NCI-H1436 (cell line): ENCODE data around the gene AHSG.

Experiments used
- DNase-seq: peaks from one replicate; lab custom pipeline; 2025; lab: John Stamatoyannopoulos, UW

Gene AHSG

DNA sequence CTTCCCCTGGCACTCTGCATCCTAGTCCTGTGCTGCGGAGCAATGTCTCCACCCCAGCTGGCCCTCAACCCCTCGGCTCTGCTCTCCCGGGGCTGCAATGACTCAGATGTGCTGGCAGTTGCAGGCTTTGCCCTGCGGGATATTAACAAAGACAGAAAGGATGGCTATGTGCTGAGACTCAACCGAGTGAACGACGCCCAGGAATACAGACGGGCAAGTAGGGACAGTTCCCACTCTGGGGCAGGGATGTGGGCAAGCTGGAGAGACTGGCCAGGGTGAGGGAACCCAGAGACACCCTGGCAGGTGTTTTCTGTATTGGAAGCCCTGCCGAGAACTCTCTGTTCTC, 27.6 kb downstream of the AHSG start:
- no peak for DNase-seq

DNA sequence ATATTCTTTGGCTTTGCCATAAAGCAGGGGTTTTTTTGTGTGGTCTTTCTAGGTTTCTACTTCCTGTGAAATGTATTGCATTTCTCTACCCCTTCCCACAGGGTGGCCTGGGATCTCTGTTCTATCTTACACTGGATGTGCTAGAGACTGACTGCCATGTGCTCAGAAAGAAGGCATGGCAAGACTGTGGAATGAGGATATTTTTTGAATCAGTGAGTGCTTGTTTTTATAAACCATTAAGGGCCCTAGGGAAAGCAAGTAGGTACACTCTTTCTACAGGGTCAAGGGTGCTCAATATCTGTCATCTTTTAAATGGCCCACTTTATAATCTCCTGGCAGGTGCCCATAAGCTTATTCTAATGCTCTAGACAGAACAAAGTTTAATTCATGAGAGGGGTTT, 28.1 kb downstream of the AHSG start:
- DNase-seq = no peak

DNA sequence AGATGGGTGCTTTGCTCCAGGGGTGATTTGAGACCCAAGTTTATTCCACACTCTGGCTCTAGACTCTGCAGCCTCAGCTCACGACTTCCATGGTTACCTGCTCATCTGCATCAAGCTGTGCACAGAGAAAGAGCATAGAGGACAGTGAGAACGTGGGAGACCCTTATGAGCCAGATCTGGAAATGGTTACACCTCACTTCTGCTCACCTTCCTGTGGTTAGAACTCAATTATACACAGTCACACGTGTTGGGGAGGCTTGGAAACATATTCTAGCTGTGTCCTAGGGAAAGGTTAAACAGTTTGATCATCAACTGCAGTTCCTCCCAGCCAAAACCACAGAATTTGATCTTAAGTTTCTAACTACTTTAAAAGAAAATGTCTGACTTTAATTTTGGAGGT, 29.2 kb downstream of the AHSG start:
- no peak for DNase-seq

DNA sequence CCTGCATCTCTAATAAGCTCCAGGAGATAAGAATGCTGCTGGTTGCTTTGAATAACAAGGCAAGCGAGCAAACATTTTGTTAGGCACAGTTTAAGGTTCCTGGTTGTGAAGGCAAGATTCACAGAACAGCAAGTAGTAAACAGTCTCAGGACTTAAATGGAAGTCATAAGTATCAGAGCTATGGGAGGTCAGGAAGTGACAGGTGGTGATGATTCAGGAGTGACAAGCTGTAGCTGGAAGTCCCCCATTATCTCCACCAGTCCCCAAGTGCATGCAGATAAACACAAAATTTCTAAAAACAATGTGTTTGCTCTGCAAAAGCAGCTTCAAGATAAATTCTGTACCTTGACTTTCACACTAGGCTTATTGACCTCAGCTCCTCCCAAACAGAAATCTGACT, 30.6 kb downstream of the AHSG start:
- DNase-seq = no peak

DNA sequence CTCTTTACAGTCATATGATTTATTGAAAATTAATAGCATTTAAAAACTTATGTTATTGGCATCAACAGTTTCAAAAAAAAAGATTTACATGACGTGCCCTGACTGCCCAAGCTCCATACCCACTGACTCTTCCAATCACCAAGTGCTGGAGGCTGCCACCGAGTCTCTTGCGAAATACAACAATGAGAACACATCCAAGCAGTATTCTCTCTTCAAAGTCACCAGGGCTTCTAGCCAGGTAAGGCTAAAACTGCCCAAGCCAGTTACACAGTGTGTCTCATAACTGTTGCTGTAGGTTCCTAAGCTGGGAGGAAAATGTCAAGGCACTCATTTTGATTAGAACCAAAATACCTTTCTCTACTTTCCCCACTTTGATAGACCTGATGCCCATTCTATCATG, 31.8 kb downstream of the AHSG start:
- no peak for DNase-seq

DNA sequence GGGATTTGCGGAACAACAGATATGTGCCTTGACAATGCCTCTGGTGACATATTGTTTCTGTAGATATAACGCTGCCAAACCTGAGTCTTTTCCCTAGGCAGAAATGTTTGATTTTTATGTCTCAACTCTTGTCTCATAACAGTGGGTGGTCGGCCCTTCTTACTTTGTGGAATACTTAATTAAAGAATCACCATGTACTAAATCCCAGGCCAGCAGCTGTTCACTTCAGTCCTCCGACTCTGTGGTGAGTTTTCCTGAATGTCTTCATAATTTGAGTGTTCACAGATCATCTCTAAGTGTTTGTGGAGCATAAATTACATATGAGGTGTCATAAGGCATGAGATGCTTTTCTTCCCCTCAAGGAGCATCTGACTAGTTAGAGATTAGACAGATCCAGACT, 33.2 kb downstream of the AHSG start:
- no peak for DNase-seq

DNA sequence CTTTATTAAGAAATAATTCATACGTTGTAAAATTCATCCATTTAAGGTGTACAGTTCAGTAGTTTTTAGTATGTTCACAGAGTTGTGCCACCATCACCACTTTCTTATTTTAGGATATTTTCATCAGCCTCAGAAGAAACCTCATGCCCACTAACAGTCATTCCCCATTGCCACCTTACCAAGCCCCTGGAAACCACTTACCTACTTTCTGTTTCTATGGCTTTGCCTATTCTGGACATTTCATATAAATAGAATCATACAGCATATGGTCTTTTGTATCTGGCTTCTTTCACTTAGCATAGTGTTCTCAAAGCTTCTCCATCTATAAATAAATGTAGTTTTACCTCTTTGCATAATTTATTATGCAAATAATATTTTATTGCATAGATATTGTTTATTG, 34.0 kb downstream of the AHSG start:
- DNase-seq = no peak

DNA sequence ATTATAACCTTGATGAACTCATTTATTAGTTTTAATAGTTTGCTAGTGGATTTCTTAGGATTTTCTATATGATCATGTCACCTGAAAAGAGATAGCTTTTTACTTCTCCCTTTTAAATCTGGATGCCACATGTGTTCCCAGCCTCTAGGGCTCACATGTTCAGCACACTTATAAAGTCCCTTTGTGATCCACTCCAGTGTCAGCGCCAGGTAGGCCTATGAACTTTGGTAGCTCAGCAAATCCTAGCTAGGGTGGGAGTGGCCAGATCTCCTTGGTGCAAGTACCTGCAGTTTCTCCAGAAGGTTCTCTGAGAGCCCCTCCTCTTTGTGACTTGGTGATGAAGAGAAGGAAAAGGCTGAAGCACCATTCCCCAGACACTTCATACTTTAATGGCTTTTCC, 36.0 kb downstream of the AHSG start:
- no peak for DNase-seq

DNA sequence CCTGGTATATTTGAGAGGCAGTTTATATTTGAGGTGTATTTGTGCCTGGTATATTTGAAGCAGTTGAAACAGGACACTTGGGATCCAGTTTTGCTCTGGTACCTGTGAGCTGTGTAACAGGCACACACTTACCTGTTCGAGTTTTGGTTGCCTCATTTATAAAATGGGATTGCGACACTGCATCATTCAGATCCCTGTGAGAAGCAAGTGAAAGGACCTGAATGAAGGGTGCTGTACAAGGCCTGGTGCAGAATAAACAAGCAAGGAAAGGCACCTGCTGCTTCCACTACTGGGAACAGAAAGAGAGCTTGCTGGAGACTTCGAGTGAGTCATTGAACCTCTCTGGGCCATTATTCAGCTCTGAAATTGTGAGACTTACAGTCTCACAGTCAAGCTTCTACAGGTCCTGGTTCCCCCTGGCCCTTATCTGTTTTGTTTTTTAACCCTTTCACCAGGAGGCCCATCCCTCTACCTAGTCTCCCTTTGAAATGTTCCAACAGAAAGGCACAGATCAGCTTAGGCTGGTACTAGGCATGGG, 38.9 kb downstream of the AHSG start:
- no peak for DNase-seq

DNA sequence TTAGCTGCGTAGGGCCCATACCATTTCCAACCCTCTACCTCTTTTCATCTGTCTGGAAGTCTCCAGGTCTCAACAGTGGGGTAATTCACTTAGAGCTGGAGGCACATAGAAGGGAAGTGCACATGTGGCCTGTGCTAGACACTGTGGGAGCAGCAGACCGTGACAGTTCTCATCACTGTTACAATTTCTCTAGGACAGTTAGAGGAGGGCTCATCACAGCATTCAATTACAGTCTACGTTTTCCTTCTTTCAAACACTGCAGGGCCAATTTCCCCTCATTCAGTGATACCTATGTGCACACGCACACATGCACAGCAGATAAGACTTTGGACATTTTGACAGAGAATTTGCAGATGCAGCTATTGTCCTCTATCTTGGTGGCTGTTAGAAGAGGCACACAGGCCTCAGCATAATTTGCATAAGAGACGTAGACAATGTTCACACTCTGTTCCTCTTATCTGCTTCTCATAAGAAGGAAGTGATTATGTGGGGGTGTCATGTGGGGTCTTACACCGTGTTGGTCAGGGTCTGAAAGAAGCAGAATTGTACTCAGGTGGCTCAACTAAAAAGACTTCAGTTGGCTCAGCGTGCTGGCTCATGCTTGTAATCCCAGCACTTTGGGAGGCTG, 40.3 kb downstream of the AHSG start:
- DNase-seq = no peak

DNA sequence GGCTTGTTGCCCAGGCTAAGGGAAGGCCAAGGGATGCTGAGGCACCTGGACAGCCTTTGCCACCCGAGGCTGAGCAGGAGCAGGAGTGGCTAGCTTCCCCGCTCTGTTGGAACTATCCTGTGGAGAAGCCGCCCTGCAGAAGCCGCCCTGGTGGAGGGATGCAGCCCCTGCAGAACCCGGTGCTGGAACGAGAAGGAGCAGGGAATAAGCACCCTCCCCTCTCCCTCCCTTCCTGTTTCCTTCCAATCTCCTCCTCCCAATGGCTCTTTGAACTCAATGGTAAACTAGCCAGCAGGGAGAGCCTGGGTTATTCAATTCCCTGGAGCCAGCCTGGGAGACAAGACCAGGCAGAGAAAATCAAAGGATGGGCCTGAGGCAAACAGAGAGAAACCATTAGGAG, 41.1 kb downstream of the AHSG start:
- DNase-seq = no peak

DNA sequence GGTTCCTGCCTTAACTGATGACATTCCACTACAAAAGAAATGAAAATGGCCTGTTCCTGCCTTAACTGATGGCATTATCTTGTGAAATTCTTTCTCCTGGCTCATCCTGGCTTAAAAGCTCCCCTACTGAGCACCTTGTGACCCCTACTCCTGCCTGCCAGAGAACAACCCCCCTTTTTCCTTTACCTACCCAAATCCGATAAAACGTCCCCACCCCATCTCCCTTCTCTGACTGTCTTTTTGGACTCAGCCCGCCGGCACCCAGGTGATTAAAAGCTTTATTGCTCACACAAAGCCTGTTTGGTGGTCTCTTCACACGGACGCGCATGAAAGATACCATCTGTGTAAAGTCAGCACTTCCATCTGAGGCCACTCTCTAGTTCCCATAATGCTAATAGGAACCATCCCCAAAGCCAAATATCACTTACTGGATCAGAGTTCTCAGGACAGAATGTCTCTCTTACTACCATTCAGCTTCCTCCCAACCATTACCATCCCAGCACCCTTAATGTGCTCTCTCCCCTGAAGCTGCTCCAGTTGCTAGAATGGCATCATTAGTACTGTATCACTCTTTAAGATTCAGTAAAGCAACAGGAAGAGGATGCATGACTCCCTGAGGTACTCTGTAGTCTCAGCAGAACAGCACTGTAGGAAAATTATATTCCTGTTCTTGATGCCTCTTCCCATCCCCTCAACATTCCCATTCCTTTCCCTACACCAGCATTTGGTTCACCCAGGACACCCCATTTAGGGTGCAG, 50.7 kb downstream of the AHSG start:
- no peak for DNase-seq

DNA sequence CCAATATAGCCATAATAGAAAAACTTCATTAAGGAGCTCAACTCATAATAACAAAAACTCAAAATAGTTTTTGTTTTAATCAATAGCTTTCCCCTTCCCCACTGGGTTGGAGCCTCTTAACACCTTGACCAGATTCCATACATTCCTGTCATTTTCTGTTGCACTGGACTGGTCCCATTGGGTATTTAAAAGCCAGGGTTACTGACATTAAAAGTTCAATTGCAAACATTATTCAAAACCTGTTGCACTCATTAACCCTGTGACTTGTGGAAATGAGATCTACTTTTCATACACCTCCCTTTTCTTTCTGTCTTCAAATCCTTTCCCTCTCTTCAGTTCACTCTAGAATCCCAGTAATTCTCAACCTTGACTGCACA, 51.2 kb downstream of the AHSG start:
- DNase-seq = no peak

DNA sequence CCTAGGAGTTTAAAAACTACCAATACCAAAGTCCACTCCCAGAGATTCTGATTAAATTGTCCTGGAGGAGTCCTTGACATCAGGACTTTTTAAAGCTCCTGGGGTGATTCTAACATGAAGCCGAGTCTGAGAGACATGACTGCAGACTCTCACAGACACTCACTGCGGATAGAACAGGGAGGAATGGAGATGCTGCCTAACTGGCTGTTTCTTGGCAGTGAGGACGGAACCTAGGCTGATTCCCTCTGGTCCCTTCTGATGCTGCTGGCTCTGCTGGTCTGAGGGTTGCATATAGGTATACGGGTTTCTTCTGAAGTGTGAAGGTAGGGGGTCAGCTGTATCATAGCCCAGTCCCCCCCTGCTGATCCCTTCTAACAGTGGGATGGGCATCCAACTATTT, 51.6 kb downstream of the AHSG start:
- no peak for DNase-seq

DNA sequence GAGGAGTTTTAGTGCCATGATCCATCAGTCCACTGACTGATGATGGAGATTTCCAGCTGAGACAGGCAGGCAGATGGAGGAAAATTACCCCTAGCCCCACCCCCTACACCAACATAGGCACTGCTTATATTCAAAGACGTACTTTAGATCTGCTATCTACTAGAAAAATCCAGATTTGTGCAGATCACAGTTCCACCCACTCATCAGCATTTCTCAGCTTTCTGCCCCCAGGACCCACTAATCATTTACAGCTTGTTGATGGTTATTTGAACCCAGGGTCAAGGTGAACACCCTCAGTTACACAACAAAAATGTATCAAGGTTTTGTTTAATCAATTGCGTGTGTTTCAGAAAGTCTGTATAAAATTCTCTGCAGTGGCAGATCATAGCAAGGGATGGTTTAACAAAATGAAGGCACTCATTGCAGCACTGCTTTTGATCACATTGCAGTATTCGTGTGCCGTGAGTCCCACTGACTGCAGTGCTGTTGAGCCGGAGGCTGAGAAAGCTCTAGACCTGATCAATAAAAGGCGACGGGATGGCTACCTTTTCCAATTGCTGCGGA, 52.8 kb downstream of the AHSG start, which contains the start of gene HRG:
HRG (plus strand) TSS at position 390 of the 564 bp plus-strand sequence; CDS start at position 408, 18 bp downstream.
- DNase-seq = no peak

DNA sequence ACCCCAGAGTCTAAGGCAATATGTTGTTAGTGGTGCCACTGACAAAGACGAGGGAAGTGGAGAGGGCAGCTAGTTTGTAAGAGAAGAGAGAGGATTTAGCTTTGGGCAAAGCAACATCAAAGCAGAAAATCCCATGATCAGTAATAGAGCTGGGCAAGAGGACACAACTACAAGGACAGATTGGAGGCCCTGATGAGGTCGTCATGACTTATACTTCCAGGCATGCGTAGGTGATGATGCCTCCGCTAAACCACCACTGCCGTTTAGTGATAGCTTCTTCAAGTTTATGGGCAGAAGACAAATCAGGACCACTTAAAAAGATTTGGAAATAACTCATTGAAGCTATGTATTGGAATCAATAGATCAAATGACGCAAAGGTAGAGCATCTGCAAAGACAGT, 55.6 kb downstream of the AHSG start:
- DNase-seq = no peak

DNA sequence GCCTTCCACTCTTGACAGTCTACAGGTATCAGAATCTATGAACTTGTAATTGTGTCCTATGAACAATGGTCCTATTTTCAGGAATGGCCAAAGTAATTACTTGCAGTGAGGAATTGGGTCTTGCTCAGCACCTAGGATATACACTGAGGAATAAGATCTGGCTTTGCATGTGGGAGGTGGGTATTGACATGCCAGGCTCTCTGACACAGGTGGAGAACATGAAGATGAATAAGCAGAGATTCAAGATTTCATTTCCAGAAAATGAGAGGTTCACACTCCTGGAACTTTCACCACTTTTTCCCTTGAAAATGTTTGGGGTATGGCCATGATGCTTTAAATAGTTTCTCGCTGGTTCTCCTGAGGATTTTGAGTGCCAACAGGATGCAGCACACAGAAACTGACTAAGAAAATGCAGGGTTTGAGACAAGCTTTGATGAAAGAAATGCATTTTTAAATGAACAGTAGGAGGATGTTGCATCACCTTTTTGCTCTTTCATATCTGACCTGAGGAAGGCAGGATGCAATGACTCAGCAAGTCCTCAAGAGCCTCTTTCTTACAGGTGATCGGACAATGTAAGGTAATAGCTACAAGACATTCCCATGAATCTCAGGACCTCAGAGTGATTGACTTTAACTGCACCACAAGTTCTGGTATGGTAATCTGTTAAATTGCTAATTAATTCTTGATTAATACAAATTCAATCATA, 56.7 kb downstream of the AHSG start:
- DNase-seq = no peak

DNA sequence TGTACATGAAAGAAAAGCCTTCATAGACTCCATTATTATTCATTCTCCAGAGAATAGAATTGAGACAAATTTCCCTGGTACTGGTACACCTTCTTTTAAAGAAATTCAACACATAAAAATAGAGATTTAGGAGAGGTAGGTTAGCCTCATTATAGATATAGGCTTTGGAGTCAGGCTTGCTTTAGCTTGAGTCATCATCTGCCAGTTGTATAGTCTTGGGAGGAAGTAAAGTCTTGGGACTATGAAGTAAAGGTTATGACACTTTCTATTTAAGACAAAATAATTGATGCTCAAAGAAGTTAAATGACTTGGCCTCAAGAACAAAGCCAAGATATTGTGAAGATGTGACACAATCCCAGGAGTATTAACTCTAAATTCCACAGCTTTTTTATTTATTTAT, 57.3 kb downstream of the AHSG start:
- DNase-seq = no peak
